GM12878 (cell line): ENCODE measurements around the gene CCDC9. TPM values are rescaled to one million over a fixed set of nuclear protein-coding genes. Genes with fewer than 3 reads are reported as not detected.

ENCODE experiments used
- ATAC-seq: fragments of 200-7000 bp; cut with Tn5 transposase; 3 replicates; pipeline ENCODE4 v1.9.1; 2020; ENCODE audit warnings: mild to moderate bottlenecking, moderate library complexity
- BruUV-seq: library from RNA; stranded (reverse); fragments of 400-500 nt; replicated peaks from 2 replicates; lab custom pipeline; 2021; lab: Mats Ljungman, UMichigan
- CTCF ChIA-PET: fragments of 300-600 bp; sonication (Branson Sonifier 250); formaldehyde crosslinking; extraction: SDS; loops from one replicate; lab custom pipeline; 2021; ENCODE audit warnings: inconsistent platforms; lab: Yijun Ruan, JAX
- POLR2A ChIA-PET: fragments of 350-600 bp; formaldehyde crosslinking; extraction: SDS; loops from one replicate; lab custom pipeline; 2021; ENCODE audit warnings: inconsistent platforms; lab: Charles Lee
- RAD21 ChIA-PET: fragments of 300-600 bp; sonication (Branson Sonifier 250); formaldehyde crosslinking; loops from one replicate; lab custom pipeline; 2023; ENCODE audit warnings: antibody characterized with exemption; ENCODE audit not compliant: unreplicated experiment; lab: Charles Lee
- SMC1A ChIA-PET: fragments of 300-600 bp; sonication (Branson Sonifier 250); formaldehyde crosslinking; loops from one replicate; lab custom pipeline; 2023; ENCODE audit not compliant: unreplicated experiment, uncharacterized antibody; lab: Charles Lee
- DNase-seq: peaks from one replicate; pipeline ENCODE4 v3.0.0-alpha.2; 2011; ENCODE audit warnings: low read depth, low spot score
- FAIRE-seq: peaks from 3 replicates; lab custom pipeline; 2011; peaks lifted over from hg19 to GRCh38; lab: Jason Lieb, UNC
- H2AFZ ChIP-seq: 2 replicates; pipeline ENCODE4 v1.6.0; 2011; ENCODE audit warnings: low read depth, low read length, control low read depth; ENCODE audit not compliant: control insufficient read depth
- H3K27ac ChIP-seq: 2 replicates; pipeline ENCODE4 v1.5.1; 2011; ENCODE audit warnings: control low read depth; ENCODE audit not compliant: control insufficient read depth, insufficient read depth
- H3K27me3 ChIP-seq, 2 experiments: replicated peaks in 1 of 2; 2 replicates each; pipeline versions ENCODE4 v1.6.0 to v1.6.1; 2011; ENCODE audit warnings: low read length in 1 of 2; ENCODE audit not compliant: control insufficient read depth in 2 of 2, insufficient read depth in 2 of 2
- H3K36me3 ChIP-seq, 2 experiments: 2 replicates each; pipeline ENCODE4 v1.5.1; 2011; ENCODE audit warnings: low read length in 1 of 2; ENCODE audit not compliant: control insufficient read depth in 2 of 2, insufficient read depth in 2 of 2
- H3K4me1 ChIP-seq: 2 replicates; pipeline ENCODE4 v1.6.1; 2011; ENCODE audit warnings: mild to moderate bottlenecking, low read length, moderate library complexity, mixed read lengths; ENCODE audit not compliant: control insufficient read depth, insufficient read depth
- H3K4me2 ChIP-seq: 2 replicates; pipeline ENCODE4 v1.6.0; 2011; ENCODE audit warnings: control low read depth; ENCODE audit not compliant: control insufficient read depth, insufficient read depth
- H3K4me3 ChIP-seq: fragments of 200-600 bp; sonication (generic); 2 replicates; pipeline ENCODE4 v1.5.1; 2016
- H3K79me2 ChIP-seq: 2 replicates; pipeline ENCODE4 v1.6.0; 2011; ENCODE audit warnings: low read length; ENCODE audit not compliant: control insufficient read depth, insufficient read depth
- H3K9ac ChIP-seq: 2 replicates; pipeline ENCODE4 v1.8.0; 2011; ENCODE audit warnings: low read length, control low read depth, mixed read lengths; ENCODE audit not compliant: control insufficient read depth, insufficient read depth
- H3K9me3 ChIP-seq: replicated peaks from 3 replicates; pipeline ENCODE4 v1.5.1; 2011; ENCODE audit warnings: mild to moderate bottlenecking, low read length; ENCODE audit not compliant: control insufficient read depth, insufficient read depth
- H4K20me1 ChIP-seq: 2 replicates; pipeline ENCODE4 v1.6.0; 2011; ENCODE audit not compliant: control insufficient read depth, insufficient read depth
- BCL11A ChIP-seq: IDR thresholded peaks from 2 replicates; pipeline ENCODE4 v1.6.1; 2011; ENCODE audit warnings: low read depth, low read length
- CBFB ChIP-seq: IDR thresholded peaks from 2 replicates; pipeline ENCODE4 v1.6.1; 2016; ENCODE audit warnings: antibody characterized with exemption, low read depth
- CBX5 ChIP-seq: sonication (generic); IDR thresholded peaks from 2 replicates; pipeline ENCODE4 v1.6.1; 2016; ENCODE audit warnings: low read depth, moderate library complexity, mild to moderate bottlenecking, inconsistent platforms
- CEBPB ChIP-seq, 2 experiments: fragments of 150-350 bp in 1 of 2; IDR thresholded peaks; 2 replicates each; pipeline ENCODE4 v1.6.1; 2012 to 2014; ENCODE audit warnings: low read depth in 2 of 2, low read length in 2 of 2, borderline replicate concordance in 1 of 2, inconsistent platforms in 1 of 2
- GATAD2B ChIP-seq: fragments of 450-650 bp; conservative IDR thresholded peaks from 2 replicates; pipeline ENCODE4 v1.6.1; 2017; ENCODE audit warnings: low read depth, mild to moderate bottlenecking, moderate library complexity
- IKZF2 ChIP-seq, 2 experiments: fragments of 450-650 bp; IDR thresholded peaks; 2 replicates each; pipeline ENCODE4 v1.6.1; 2017; ENCODE audit warnings: mild to moderate bottlenecking in 2 of 2, moderate library complexity in 2 of 2
- LARP7 ChIP-seq: fragments of 450-650 bp; IDR thresholded peaks from 2 replicates; pipeline ENCODE4 v1.6.1; 2017; ENCODE audit warnings: mild to moderate bottlenecking
- MEF2A ChIP-seq: IDR thresholded peaks from 2 replicates; pipeline ENCODE4 v1.6.1; 2011; ENCODE audit warnings: low read depth, mild to moderate bottlenecking, low read length, moderate library complexity; ENCODE audit not compliant: insufficient read depth
- MXI1 ChIP-seq: fragments of 150-350 bp; IDR thresholded peaks from 2 replicates; pipeline ENCODE4 v1.6.1; 2011; ENCODE audit warnings: low read depth, mild to moderate bottlenecking, inconsistent platforms, low read length, improper control_type of control experiment
- MYB ChIP-seq: fragments of 150-350 bp; IDR thresholded peaks from 2 replicates; pipeline ENCODE4 v1.6.1; 2014; ENCODE audit warnings: mild to moderate bottlenecking, low read depth, low read length, borderline replicate concordance
- NFYB ChIP-seq: IDR thresholded peaks from 2 replicates; pipeline ENCODE4 v1.6.1; 2011; ENCODE audit warnings: low read depth, mild to moderate bottlenecking, low read length, improper control_type of control experiment, moderate library complexity; ENCODE audit not compliant: insufficient read depth
- ZNF24 ChIP-seq: fragments of 450-650 bp; IDR thresholded peaks from 2 replicates; pipeline ENCODE4 v1.6.1; 2017; ENCODE audit warnings: antibody characterized with exemption, mild to moderate bottlenecking
- ZNF622 ChIP-seq: fragments of 450-650 bp; IDR thresholded peaks from 2 replicates; pipeline ENCODE4 v1.6.1; 2017; ENCODE audit warnings: mild to moderate bottlenecking, inconsistent platforms
- WGBS: methylation state at CpG from one replicate; pipeline ENCODE4 v1.1.6; 2016; ENCODE audit warnings: low lambda C conversion rate; ENCODE audit not compliant: insufficient replicate concordance, insufficient coverage; ENCODE audit errors: missing lambda C conversion rate; 5-methylcytosine and 5-hydroxymethylcytosine counted together
- in situ Hi-C: fragments of 300-500 bp; cut with MboI; formaldehyde crosslinking; loops from 9 replicates; pipeline ENCODE4 v1.14.3; 2018; ENCODE audit warnings: mixed read lengths
- intact Hi-C: fragments of 100-400 bp; cut with micrococcal nuclease; formaldehyde crosslinking; loops from one replicate; pipeline ENCODE4 v1.14.2; 2022; ENCODE audit not compliant: unreplicated experiment
- polyA plus RNA-seq, 11 experiments: library from polyadenylated mRNA; depleted of rRNA in 4 of 11; unstranded in 6 of 11; stranded (reverse) in 5 of 11; fragments of >200 nt; fragmentation: Nextera tagmentation in 4 of 11; fragmentation: Illumina TruSeq in 1 of 11; extraction: Ambion mirVana in 4 of 11; extraction: Trizol in 1 of 11; gene quantifications; 1 replicate in 1 of 11; 2 replicates in 10 of 11; pipeline versions ENCODE4 v1.2.1 to v1.2.3, GENCODE V29; 2011 to 2016; ENCODE audit warnings: inconsistent platforms in 2 of 11, missing spikeins in 2 of 11, low read depth in 1 of 11
- total RNA-seq, 4 experiments: library from RNA; depleted of rRNA in 3 of 4; stranded (reverse); fragments of >200 nt in 3 of 4; fragmentation: Illumina TruSeq in 1 of 4; extraction: Trizol in 1 of 4; gene quantifications; 2 replicates each; pipeline versions ENCODE4 v1.2.1 to v1.2.3, GENCODE V29; 2013 to 2021
- TF ChIP-seq, protein P1 (sequence below): fragments of 450-650 bp; IDR thresholded peaks from 2 replicates; pipeline ENCODE4 v1.6.1; 2016; ENCODE audit warnings: mild to moderate bottlenecking
- TF ChIP-seq, protein P2 (sequence below): fragments of 450-650 bp; formaldehyde crosslinking; IDR thresholded peaks from 2 replicates; pipeline ENCODE4 v1.4.0; 2022; ENCODE audit warnings: mild to moderate bottlenecking, moderate library complexity

The CCDC9 gene
- total and polyA plus RNA-seq, 10 of the 15 experiments (the other 5 are each of a cell fraction or from before 2014, with no cell fraction given), result 0.18 to 17.5 (median 7.1) TPM; not detected in 1

DNA sequence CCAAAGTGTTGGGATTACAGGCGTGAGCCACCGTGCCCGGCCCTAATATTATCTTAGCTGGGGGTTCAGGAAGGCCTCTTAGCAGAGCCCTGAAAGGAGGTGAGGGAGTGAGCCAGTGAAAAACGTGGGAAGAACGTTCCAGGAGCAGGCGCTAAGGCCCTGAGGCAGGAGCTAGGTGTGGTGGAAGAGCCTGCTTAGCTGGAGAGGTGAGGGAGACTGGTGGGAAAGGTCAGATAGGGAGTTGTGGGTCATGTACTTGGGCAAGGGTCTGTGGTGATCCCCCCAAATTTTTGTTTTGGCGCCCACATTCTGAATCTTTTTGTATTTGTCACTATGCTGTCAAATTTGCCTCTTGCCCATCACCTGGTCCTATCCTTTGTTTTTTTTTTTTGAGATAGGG is 13.3 kb downstream of the CCDC9 start:
- BruUV-seq, result no TSS peak
- Histone ChIP-seq H3K27me3 (no peaks in the 10 kb centered on the region), H2AFZ (no peak overlapping the region), H3K4me2 (no peak overlapping the region), H3K36me3 (peaks cover 2 to 4% of the 10 kb centered on the region in 2 experiments; a peak in 2 of 4 replicates), H3K79me2 (no peaks in the 10 kb centered on the region), H3K4me3 (no peak overlapping the region), H3K9me3 (no peaks in the 10 kb centered on the region), H3K4me1 (0 out of 2 replicates have a peak, but pooled peaks cover 5% of the 10 kb centered on the region), H3K27ac (no peak overlapping the region), H4K20me1 (no peaks in the 10 kb centered on the region), H3K9ac (no peak overlapping the region)
- intact Hi-C loops (no loop called here), in situ Hi-C loops (no loop called here)
- WGBS, result 95% methylated on average over 7 of the region's 7 CpGs
- ChIA-PET CTCF (no interaction called here), POLR2A (interaction anchor here (0.6 kb wide), 1 partner anchor 1627 kb away, joined by 3 read pairs; no protein-coding TSS in a partner anchor), RAD21 (no interaction called here), SMC1A (no interaction called here)
- ATAC-seq (no peak), DNase-seq (no peak), FAIRE-seq (no peak)
- TF ChIP-seq CBFB, result no peak
- no peak for TF ChIP-seq ZNF622
- TF ChIP-seq BCL11A, result no peak
- TF ChIP-seq MXI1, result no peak
- TF ChIP-seq, protein P1, sequence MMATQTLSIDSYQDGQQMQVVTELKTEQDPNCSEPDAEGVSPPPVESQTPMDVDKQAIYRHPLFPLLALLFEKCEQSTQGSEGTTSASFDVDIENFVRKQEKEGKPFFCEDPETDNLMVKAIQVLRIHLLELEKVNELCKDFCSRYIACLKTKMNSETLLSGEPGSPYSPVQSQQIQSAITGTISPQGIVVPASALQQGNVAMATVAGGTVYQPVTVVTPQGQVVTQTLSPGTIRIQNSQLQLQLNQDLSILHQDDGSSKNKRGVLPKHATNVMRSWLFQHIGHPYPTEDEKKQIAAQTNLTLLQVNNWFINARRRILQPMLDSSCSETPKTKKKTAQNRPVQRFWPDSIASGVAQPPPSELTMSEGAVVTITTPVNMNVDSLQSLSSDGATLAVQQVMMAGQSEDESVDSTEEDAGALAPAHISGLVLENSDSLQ, result no peak
- no peak for TF ChIP-seq LARP7
- no peak for TF ChIP-seq ZNF24
- TF ChIP-seq, protein P2, sequence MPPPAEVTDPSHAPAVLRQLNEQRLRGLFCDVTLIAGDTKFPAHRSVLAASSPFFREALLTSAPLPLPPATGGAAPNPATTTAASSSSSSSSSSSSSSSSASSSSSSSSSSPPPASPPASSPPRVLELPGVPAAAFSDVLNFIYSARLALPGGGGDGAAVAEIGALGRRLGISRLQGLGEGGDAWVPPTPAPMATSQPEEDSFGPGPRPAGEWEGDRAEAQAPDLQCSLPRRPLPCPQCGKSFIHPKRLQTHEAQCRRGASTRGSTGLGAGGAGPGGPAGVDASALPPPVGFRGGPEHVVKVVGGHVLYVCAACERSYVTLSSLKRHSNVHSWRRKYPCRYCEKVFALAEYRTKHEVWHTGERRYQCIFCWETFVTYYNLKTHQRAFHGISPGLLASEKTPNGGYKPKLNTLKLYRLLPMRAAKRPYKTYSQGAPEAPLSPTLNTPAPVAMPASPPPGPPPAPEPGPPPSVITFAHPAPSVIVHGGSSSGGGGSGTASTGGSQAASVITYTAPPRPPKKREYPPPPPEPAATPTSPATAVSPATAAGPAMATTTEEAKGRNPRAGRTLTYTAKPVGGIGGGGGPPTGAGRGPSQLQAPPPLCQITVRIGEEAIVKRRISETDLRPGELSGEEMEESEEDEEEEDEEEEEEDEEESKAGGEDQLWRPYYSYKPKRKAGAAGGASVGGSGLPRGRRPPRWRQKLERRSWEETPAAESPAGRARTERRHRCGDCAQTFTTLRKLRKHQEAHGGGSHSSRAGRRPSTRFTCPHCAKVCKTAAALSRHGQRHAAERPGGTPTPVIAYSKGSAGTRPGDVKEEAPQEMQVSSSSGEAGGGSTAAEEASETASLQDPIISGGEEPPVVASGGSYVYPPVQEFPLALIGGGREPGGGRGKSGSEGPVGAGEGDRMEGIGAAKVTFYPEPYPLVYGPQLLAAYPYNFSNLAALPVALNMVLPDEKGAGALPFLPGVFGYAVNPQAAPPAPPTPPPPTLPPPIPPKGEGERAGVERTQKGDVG (CRISPR knock-in tag), result no peak
- TF ChIP-seq CBX5, result no peak
- TF ChIP-seq CEBPB (IDR thresholded peaks at IDR 0.05; ENCODE audit: borderline replicate concordance in 1 of 2, low read depth in 2 of 2, low read length in 2 of 2), result no peak
- TF ChIP-seq GATAD2B, result no peak
- no peak for TF ChIP-seq IKZF2 (IDR thresholded peaks at IDR 0.05)
- no peak for TF ChIP-seq MYB
- no peak for TF ChIP-seq MEF2A
- no peak for TF ChIP-seq NFYB
